NCI-H2171 (cell line): Measurements from ENCODE around the gene MAML2.

Experiments
- DNase-seq: peaks from one replicate; lab custom pipeline; 2025; lab: John Stamatoyannopoulos, UW

Gene MAML2

GRCh38 chr11:96125400-96125799 is 217.6 kb downstream of the MAML2 start:
- DNase-seq, result no peak

- no peak for DNase-seq
These were observed 218.8 kb downstream of the MAML2 start for GRCh38 chr11:96124155-96124554.

DNA sequence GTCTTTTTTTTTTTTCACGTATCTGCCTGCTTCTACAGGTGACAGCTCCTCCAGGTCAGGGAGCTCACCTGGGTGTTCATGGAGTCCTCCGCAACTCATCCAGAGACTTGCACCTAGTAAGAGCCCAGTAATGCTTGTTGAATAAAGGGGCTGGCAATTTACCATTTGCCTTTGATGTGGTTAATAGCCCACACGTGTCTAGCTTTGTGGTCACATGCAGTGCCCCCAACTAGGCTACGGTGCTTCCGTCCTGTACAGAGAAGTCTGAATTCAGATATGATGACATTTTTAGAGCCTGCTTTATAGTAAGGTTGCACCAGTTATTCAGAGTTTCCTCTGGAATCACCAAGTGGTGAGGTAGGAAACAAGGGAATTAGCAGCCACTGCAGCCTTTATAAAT is 219.7 kb downstream of the MAML2 start:
- DNase-seq, result no peak

DNA sequence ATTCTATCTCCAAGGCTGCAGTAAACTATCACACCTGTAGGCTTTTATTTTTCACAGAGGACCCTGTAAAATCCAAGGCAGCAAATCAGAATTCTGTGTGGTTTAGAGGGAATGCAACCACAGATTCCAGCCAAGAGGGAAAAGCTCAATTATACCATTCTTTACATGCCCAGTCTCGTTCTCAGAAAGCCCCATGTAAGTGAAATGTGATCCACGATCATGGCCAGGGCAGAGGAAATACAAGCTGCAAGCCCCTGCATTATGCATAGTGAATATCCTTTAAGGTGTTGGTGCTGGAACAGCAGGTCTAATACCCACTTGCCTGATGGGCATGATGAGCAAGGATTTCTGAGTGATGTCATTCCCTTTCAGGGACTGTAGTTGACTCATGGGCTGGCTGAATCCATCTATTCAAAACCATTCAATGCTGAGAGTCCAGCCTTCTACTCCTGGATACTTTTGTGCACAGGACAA is 220.4 kb downstream of the MAML2 start:
- peak; percentile 47 for DNase-seq

DNA sequence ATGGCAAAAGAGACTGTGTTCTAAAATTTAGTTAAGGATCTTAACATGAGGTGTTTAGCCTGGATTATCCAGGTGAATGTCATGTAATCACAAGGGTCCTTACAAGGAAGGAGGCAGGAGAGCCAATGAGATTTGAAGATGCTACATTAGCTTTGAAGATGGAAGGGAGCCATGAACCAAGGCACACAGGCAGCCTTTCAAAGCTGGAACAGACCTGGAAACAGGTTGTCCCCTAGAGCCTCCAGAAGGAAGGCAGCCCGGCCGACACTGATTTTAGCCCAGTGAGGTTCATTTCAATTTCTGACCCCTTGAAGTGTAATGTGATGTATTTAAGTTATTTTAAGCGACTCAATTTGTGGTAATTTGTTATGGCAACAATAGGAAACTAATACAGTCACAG is 223.8 kb downstream of the MAML2 start:
- no peak for DNase-seq

GRCh38 chr11:96116376-96116775 is 226.6 kb downstream of the MAML2 start:
- DNase-seq, result no peak

DNA sequence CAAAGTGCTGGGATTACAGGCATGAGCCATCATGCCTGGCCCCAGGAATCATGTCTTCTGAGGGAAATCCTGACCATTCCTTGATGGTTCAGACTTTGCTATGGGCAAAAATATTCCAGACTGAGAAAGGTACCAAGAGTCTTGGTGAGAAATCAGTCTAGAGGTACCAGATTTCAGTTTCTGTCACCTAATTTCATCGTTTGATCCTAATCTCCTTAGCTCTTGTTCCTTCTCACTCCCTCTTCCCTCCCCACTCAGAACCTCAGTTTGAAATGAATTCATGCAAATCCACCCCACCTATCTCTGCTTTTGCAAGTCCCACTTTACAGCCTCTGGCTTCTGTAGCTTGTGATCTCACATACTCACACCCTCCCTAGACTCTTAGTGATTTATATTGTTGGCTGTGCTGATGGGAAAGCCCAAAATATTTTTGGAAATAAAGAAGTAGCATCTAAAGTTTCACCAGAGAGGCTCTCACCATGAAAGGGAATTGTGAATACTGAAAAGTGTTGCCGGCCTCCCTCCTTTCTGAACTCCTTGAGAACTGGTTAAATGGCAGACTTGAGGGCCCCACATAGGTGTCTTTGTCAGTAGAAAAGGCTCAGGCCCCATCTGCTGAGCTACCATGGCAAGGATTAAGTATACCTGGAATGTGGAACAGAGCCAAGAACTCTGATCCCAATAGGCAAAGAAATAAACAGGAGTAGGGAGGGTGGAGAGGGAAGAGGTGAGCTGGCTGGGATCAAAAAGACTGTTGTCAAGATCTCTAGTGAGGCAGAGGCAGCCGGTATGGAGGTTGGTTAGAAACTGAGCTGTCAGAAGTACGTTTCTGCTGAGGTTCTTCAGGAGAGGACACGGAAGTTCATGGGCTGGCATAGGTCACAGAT is 228.6 kb downstream of the MAML2 start:
- DNase-seq, result peak; percentile 87

GRCh38 chr11:96113193-96113681 is 229.8 kb downstream of the MAML2 start:
- DNase-seq, result no peak

DNA sequence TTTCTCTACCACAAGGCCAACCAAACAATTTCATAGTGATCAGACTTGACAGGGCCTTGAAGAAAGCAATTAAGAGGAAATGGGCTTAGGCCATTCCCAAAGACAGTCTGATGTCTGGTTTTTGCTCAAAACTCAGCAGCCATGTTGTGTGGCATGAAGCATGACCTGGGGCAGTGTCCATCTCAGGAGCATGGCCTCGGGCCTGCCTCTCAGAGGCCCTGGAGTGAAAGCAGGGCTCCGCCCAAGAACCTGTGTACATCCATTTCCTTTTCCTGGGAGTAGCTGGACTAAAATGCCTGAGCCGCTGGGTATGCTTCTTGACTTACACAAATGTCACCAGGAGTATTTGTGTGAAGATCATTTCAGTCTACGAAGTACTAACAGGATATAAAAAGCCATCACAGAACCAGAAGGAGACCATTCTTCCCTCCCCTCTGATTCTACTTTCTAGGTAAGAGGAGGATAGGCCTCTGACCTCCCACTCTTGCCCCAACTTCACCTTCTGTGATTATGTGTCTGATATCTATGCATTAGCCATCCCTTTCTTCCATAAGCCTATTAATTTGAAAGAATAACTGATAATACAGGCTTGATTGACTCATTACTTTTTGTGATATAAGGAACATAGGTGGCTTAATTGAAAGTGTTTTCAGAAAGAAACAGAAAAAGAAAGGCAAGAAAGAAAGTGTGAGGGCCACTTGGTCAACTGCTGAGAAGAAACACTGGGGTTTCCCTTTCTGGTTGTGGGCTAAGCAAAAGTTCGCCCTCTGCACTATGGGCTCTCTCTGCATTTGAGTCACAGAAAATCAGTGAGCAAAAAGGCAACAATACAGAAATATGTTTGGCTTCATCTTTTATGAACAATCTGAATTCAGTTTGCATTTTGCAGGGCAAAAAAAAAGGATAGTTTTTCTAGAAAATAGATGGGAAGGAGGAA is 230.5 kb downstream of the MAML2 start:
- no peak for DNase-seq

DNA sequence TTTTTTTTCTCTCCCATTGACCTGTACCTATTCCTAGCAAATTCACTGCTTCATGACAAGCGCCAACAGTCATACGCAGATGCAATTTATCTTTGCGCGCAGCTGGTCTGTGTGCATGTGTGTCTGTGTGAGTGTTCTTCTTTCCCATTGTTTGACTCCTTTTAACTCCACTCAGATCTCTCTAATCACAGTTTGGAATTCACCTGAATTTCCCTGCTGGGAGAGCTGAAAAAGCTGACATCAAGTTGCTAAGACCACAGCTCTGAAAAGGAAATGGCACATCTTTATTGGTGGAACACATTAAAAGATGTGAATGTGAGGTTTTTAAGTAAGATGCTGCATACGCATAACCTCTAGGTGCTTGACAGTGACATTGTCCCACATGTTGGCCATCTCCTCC is 231.7 kb downstream of the MAML2 start:
- no peak for DNase-seq

GRCh38 chr11:96110302-96110701 is 232.7 kb downstream of the MAML2 start:
- no peak for DNase-seq

DNA sequence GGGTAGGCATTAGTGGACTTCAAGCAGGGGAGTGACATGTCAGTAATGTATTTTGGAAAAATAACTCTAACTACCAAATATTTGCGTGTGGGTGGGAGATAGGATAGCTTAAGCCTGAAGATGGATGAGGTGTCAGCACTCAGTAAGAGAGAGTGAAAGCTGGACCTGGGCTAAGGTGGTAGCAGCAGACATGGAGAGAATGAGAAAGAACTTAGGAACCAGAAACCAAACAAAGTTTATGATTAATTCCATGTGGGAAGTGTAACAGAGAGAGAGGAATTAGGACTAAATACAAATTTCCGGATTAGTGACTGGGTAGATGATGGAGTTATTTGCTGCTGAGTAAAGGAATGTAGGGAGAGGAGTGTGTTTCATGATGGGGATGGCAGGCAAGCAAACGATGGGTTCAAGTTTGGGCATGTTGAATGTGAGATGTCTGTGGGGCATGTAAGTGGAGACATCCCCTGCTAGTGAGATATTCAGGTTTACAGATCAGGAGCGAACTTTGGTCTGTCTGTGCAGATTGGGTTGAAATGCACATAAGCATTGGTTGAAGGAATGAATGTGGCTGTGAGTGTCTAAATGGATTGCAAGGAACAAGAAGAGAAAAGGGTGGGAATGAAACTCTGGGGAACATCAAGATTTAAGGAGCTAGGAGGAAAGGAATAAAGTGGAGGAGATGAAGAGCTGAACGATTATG is 233.5 kb downstream of the MAML2 start:
- DNase-seq, result no peak

DNA sequence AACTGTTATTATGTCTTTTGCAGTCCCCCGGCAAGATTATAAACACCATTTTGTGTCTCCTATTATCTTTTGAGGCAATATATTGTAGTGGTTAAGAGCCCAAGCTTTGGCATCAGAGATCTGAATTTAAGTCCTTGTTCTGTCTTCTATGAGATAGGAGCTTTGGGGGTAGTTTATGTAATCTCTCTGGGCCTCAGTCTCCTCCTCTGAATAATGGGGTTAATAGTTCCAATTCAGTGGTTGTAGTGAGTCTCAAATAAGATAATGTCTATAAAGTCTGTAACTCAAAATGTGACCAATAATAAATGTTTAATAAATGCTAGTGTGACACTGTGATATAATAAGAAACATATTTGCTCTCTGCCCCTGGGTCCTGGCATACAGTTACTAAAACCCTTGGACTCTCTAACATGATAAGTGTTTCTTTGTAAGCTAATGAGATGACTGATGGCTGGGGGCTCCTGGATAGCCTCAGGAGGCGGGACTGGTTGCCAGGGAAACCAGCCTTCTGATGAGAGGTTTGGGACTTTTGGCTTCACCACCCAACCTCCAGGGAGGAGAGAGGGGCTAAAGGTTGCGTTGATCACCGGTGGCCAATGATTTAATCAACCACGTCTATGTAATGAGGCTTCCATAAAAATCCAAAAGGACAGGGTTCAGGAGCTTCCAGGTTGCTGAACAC is 235.7 kb downstream of the MAML2 start:
- no peak for DNase-seq

GRCh38 chr11:96106645-96107044 is 236.3 kb downstream of the MAML2 start:
- DNase-seq, result no peak

GRCh38 chr11:96105944-96106343 is 237.1 kb downstream of the MAML2 start:
- no peak for DNase-seq

GRCh38 chr11:96105197-96105895 is 237.6 kb downstream of the MAML2 start:
- no peak for DNase-seq

DNA sequence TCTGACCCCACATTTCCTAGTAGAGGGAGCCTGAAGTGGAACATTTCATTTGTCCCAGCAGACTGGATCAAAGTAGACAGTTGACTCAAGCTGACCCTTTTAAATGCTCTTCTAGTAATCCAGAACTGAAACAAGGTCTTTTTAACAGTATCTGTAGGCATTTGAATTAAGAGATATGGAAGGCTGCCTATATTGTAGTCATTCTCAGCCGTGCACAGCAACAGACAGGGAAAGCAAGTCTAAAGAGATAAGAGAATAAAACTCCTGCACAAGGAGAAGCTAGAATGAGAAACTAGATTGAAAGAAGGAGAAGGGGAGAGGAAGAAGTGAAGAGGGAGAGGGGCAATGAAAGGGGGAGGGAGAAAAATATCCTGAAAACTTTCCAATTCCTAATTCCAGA is 238.5 kb downstream of the MAML2 start:
- DNase-seq, result no peak

DNA sequence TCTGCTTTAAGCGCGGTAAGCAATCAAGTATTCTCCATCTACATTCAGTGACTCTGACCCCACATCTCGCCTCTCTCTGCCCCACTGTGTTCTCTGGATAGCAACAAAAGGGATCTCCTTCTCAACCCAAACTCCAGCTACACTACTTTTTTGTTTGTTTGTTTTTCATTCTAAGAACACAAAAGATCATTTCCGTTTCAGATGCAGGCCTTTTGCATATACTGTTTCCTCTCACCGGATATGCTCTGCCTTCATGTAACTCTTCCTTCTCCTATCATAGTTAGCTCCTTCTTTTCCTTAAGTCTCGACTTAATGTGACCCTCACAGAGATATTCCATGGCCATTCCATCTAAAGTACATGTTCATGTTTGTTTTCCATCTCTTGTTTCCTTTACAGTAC is 239.3 kb downstream of the MAML2 start:
- DNase-seq, result no peak

DNA sequence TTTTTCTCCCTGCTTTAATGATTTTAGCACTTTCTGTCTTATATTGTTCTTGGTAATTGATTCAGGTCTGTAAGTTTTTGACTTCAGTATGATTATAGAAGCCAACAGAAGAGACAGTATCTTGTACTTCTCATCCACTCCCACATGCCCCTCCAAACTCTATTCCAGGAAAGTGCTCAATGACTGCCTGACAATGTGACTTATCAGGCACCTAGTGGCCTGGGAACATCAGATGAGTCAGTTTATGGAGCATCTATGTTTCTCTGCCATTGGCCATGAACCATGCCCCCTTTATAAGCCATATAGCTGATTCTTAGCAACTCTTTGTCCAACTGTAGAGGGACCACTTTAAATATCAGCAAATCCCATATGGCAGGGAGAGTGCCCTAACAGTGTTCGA is 239.9 kb downstream of the MAML2 start:
- DNase-seq, result no peak

GRCh38 chr11:96102664-96103078 is 240.3 kb downstream of the MAML2 start:
- no peak for DNase-seq

- DNase-seq, result no peak
These were observed 241.8 kb downstream of the MAML2 start for GRCh38 chr11:96101146-96101545.
